H1 (cell line): ENCODE data around the gene CACNA1G. TPM values are rescaled to one million over a fixed set of nuclear protein-coding genes. Genes with fewer than 3 reads are reported as not detected.

Source experiments
- EZH2 ChIP-seq: fragments of 200-600 bp; sonication (generic); IDR thresholded peaks from 2 replicates; pipeline ENCODE4 v1.7.1; 2012; ENCODE audit warnings: low read depth, mild to moderate bottlenecking, moderate library complexity, low read length, inconsistent platforms; ENCODE audit not compliant: severe bottlenecking
- NANOG ChIP-seq: IDR thresholded peaks from 2 replicates; pipeline ENCODE4 v1.6.1; 2011; ENCODE audit warnings: low read length, low read depth, mild to moderate bottlenecking, inconsistent platforms; ENCODE audit not compliant: insufficient read depth, poor library complexity, severe bottlenecking
- SAP30 ChIP-seq: fragments of 300-600 bp; sonication (generic); IDR thresholded peaks from 2 replicates; pipeline ENCODE4 v1.7.1; 2012; ENCODE audit warnings: low read length, moderate library complexity, mild to moderate bottlenecking, inconsistent platforms; ENCODE audit not compliant: insufficient read depth, insufficient replicate concordance
- SP4 ChIP-seq: IDR thresholded peaks from 2 replicates; pipeline ENCODE4 v1.6.1; 2012; ENCODE audit warnings: low read length, inconsistent platforms
- YY1 ChIP-seq: IDR thresholded peaks from 2 replicates; pipeline ENCODE4 v1.6.1; 2011; ENCODE audit warnings: low read depth, mild to moderate bottlenecking, low read length
- polyA plus RNA-seq, 7 experiments: library from polyadenylated mRNA; depleted of rRNA in 3 of 7; stranded (reverse) in 5 of 7; unstranded in 2 of 7; fragments of >200 nt in 5 of 7; fragments of 200-250 nt in 2 of 7; gene quantifications; 1 replicate in 5 of 7; 2 replicates in 1 of 7; 4 replicates in 1 of 7; pipeline versions ENCODE4 v1.2.1 to v1.2.3, GENCODE V29; 2011 to 2013; ENCODE audit warnings: missing spikeins in 2 of 7, mixed read lengths in 2 of 7
- total RNA-seq: library from RNA; stranded (reverse); fragmentation: NEBNext Ultra II Directional; extraction: Animal tissue kit (Norgen Biotek cat#: 25700); gene quantifications from 2 replicates; pipeline ENCODE4 v1.2.1, GENCODE V29; 2021

CACNA1G gene
- total and polyA plus RNA-seq, 2 of the 8 experiments (the other 6 are each of a cell fraction or from before 2014, with no cell fraction given): 2.9 to 4.9 TPM

DNA sequence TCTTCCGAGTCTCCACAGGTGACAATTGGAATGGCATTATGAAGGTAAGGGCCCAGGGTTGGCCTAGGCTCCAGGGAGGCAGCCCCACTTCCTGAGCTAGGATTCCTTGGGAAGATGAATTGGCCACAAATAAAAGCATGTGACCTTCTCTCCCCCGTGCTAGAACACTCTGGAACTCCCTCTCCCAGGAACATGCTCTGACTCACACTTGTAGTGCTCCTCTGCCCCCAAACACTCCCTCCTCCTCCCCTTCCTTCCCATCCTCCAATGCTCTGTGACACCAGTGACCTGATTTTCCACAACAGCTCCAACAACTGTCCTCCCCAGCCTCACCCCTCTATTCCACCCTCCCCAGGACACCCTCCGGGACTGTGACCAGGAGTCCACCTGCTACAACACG lies 57.8 kb downstream of the CACNA1G start (continued):
- no peak for TF ChIP-seq NANOG
- TF ChIP-seq YY1: no peak
- TF ChIP-seq EZH2: no peak
- no peak for TF ChIP-seq SAP30
- TF ChIP-seq SP4: no peak
